Measurements from ENCODE around the gene SCAP.
"Not testable (repeated sequence)": the region's sequence is repeated elsewhere in the genome, so short reads cannot be mapped to it uniquely, and the experiment has no call there.

Gene SCAP

GRCh38 chr3:47394881-47395280 lies 80.9 kb downstream of the SCAP start:
- no peak for DNase-seq (ENCODE audit: low spot score)

- DNase-seq (ENCODE audit: low spot score): no peak
Observed at GRCh38 chr3:47394140-47394870, 81.4 kb downstream of the SCAP start.

GRCh38 chr3:47392933-47393332 lies 82.8 kb downstream of the SCAP start:
- DNase-seq (ENCODE audit: low spot score): no peak

GRCh38 chr3:47385796-47386195 lies 89.9 kb downstream of the SCAP start:
- no peak for DNase-seq (ENCODE audit: low spot score)

- no peak for DNase-seq (ENCODE audit: low spot score)
Observed at GRCh38 chr3:47385007-47385406, 90.7 kb downstream of the SCAP start.

GRCh38 chr3:47384425-47384824 lies 91.3 kb downstream of the SCAP start:
- no peak for DNase-seq (ENCODE audit: low spot score)

GRCh38 chr3:47381317-47382157 lies 94.2 kb downstream of the SCAP start:
- DNase-seq (ENCODE audit: low spot score): peak; percentile 90

GRCh38 chr3:47380601-47381316 lies 95.0 kb downstream of the SCAP start, which contains the start of gene PTPN23:
PTPN23 (plus strand) TSS chr3:47381021; CDS start chr3:47381097, 76 bp downstream.
- DNase-seq (ENCODE audit: low spot score): peak; percentile 99

GRCh38 chr3:47380026-47380600 lies 95.6 kb downstream of the SCAP start:
- no peak for DNase-seq (ENCODE audit: low spot score)

- DNase-seq (ENCODE audit: low spot score): no peak
Observed at GRCh38 chr3:47379411-47379899, 96.3 kb downstream of the SCAP start.

- DNase-seq (ENCODE audit: low spot score): no peak
Observed at GRCh38 chr3:47378869-47379268, 96.9 kb downstream of the SCAP start.

- DNase-seq (ENCODE audit: low spot score): no peak
Observed at GRCh38 chr3:47377186-47377585, 98.6 kb downstream of the SCAP start.

- no peak for DNase-seq (ENCODE audit: low spot score)
Observed at GRCh38 chr3:47376393-47376792, 99.3 kb downstream of the SCAP start.

- DNase-seq (ENCODE audit: low spot score): no peak
Observed at GRCh38 chr3:47374587-47374986, 101.2 kb downstream of the SCAP start.

GRCh38 chr3:47370887-47371697 lies 104.6 kb downstream of the SCAP start:
- DNase-seq (ENCODE audit: low spot score): no peak

- not testable (repeated sequence) for DNase-seq (ENCODE audit: low spot score)
Observed at GRCh38 chr3:47370020-47370419, 105.7 kb downstream of the SCAP start.

- no peak for DNase-seq (ENCODE audit: low spot score)
Observed at GRCh38 chr3:47367631-47368030, 108.1 kb downstream of the SCAP start.

GRCh38 chr3:47366833-47367232 lies 108.9 kb downstream of the SCAP start:
- DNase-seq (ENCODE audit: low spot score): no peak

GRCh38 chr3:47365213-47366153 lies 110.3 kb downstream of the SCAP start:
- DNase-seq (ENCODE audit: low spot score): no peak

Measured in LoVo (cell line).